ENCODE data around the gene TMEM87B.

Gene TMEM87B

DNA sequence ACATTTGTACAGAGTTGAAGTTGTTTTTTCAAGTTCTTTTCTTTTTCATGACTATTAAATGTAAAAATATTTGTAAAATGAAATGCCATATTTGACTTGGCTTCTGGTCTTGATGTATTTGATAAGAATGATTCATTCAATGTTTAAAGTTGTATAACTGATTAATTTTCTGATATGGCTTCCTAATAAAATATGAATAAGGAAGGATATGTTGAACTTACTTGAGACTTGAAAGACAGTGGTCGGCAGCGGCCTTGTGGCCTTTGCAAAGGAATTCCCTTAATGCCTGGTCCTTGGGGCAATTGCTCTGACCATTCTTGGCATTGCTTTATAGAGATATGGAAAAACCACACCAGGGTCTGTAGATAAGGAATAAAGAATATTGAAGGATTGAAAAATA, 25.9 kb upstream of the TMEM87B start:
- DNase-seq: no peak
- Histone ChIP-seq H3K23ac (ENCODE audit: low read length) (no peak overlapping the region), H3K4me2 (ENCODE audit: low read length) (no peak overlapping the region), H3K27ac (ENCODE audit: low read depth, low read length) (no peak overlapping the region), H2BK5ac (ENCODE audit: low read length) (no peak overlapping the region), H4K8ac (ENCODE audit: low read depth, low read length) (no peak overlapping the region), H2BK120ac (ENCODE audit: low read depth, low read length) (no peak overlapping the region), H3K36me3 (ENCODE audit: control insufficient read depth, insufficient read depth, low read length) (no peaks in the 10 kb centered on the region), H3K4me1 (ENCODE audit: control insufficient read depth, low read depth, low read length) (peaks cover 5% of the 10 kb centered on the region), H4K5ac (ENCODE audit: low read length) (no peak overlapping the region), H3K56ac (ENCODE audit: low read length) (no peak overlapping the region), H2BK15ac (replicated peaks; ENCODE audit: low read depth) (no peak overlapping the region), H3K79me2 (ENCODE audit: control insufficient read depth, insufficient read depth, low read length) (no peaks in the 10 kb centered on the region), H2AK5ac (ENCODE audit: low read length) (no peak overlapping the region), H3K79me1 (ENCODE audit: low read length) (no peaks in the 10 kb centered on the region), H3K4ac (ENCODE audit: low read depth, low read length) (no peak overlapping the region), H3K4me3 (ENCODE audit: low read length) (no peak overlapping the region), H3K27me3 (ENCODE audit: insufficient read depth, low read length, poor library complexity) (no peaks in the 10 kb centered on the region), H3K18ac (ENCODE audit: low read length) (no peak overlapping the region), H3K9ac (ENCODE audit: low read length) (no peak overlapping the region)
- WGBS (ENCODE audit: extremely low coverage, insufficient coverage, low lambda C conversion rate): no CpG with 5 or more reads among the region's 2 CpGs

DNA sequence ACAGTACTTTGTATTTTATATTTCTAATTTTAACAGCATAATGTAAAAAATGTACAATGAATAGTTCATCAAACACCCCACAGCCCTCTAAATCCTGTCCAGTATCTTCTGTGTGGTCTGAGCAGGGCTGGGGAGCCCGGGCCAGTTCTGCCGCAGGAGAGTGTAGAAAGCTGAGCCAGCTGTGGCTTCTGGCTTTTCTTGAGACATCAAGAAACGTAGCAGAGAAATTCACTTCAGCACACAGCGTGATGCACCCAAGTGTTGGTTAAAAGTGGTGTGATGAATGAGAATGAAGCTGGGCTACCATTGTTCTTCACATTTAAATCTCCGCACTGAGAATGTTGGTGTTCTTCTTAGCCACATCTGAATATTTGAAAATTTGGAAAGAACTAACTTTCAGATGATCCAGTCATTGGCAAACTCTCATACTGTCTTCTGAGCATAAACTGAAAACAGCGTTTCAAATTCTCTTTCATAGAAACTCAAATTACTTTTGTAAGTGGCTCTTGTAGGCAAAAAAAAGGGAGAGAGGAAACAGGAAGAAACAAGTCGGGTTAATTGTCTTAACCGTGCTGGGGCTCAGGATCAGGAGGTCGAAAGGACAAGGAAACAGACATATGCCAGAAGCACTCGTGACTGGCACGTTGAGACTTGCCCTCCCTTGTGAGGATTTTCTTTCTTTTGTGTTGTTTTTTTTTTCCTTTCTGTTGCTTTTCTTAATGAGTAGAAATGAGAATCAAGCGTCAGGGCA, 23.4 kb upstream of the TMEM87B start:
- Histone ChIP-seq H3K56ac (ENCODE audit: low read length) (peak overlapping the region; percentile 66), H2BK5ac (ENCODE audit: low read length) (peak overlapping the region; percentile 37), H4K5ac (ENCODE audit: low read length) (no peak overlapping the region), H4K8ac (ENCODE audit: low read depth, low read length) (no peak overlapping the region), H3K23ac (ENCODE audit: low read length) (no peak overlapping the region), H3K36me3 (ENCODE audit: control insufficient read depth, insufficient read depth, low read length) (no peaks in the 10 kb centered on the region), H3K79me2 (ENCODE audit: control insufficient read depth, insufficient read depth, low read length) (no peaks in the 10 kb centered on the region), H3K4me3 (ENCODE audit: low read length) (no peak overlapping the region), H3K18ac (ENCODE audit: low read length) (peak overlapping the region; percentile 94), H3K9ac (ENCODE audit: low read length) (peak overlapping the region; percentile 30), H2BK120ac (ENCODE audit: low read depth, low read length) (peak overlapping the region; percentile 92), H2BK15ac (replicated peaks; ENCODE audit: low read depth) (peak overlapping the region; percentile 76), H3K4me2 (ENCODE audit: low read length) (no peak overlapping the region), H3K4ac (ENCODE audit: low read depth, low read length) (peak overlapping the region; percentile 81), H3K27ac (ENCODE audit: low read depth, low read length) (peak overlapping the region; percentile 88), H2AK5ac (ENCODE audit: low read length) (no peak overlapping the region), H3K79me1 (ENCODE audit: low read length) (no peaks in the 10 kb centered on the region), H3K4me1 (ENCODE audit: control insufficient read depth, low read depth, low read length) (peaks cover 5% of the 10 kb centered on the region), H3K27me3 (ENCODE audit: insufficient read depth, low read length, poor library complexity) (no peaks in the 10 kb centered on the region)
- WGBS (ENCODE audit: extremely low coverage, insufficient coverage, low lambda C conversion rate): no CpG with 5 or more reads among the region's 12 CpGs
- peak; percentile 70 for DNase-seq

DNA sequence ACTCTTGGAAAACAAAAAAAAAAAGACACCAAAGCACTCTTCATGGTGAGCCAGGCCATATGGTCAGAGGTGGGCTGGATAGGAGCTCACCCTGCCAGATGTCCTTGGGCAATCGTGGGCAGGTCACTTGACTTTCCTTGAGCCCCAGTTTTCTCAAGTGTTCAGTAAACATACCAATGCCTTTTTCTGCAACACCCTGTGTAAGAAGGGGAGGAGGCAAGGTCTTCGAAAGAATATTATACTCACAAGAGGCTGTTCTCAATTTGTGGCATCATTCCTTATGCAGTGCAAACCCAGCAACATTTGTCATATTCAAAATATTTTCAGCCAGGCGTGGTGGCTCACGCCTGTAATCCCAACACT, 22.9 kb upstream of the TMEM87B start:
- Histone ChIP-seq H3K27me3 (ENCODE audit: insufficient read depth, low read length, poor library complexity) (no peaks in the 10 kb centered on the region), H4K5ac (ENCODE audit: low read length) (no peak overlapping the region), H2BK120ac (ENCODE audit: low read depth, low read length) (peak overlapping the region; percentile 92), H3K56ac (ENCODE audit: low read length) (peak overlapping the region; percentile 65), H3K9ac (ENCODE audit: low read length) (peak overlapping the region; percentile 30), H3K79me1 (ENCODE audit: low read length) (no peaks in the 10 kb centered on the region), H3K79me2 (ENCODE audit: control insufficient read depth, insufficient read depth, low read length) (no peaks in the 10 kb centered on the region), H3K36me3 (ENCODE audit: control insufficient read depth, insufficient read depth, low read length) (no peaks in the 10 kb centered on the region), H3K27ac (ENCODE audit: low read depth, low read length) (peak overlapping the region; percentile 75), H2BK15ac (replicated peaks; ENCODE audit: low read depth) (peak overlapping the region; percentile 76), H3K4me2 (ENCODE audit: low read length) (no peak overlapping the region), H3K23ac (ENCODE audit: low read length) (no peak overlapping the region), H3K4me1 (ENCODE audit: control insufficient read depth, low read depth, low read length) (peaks cover 5% of the 10 kb centered on the region), H2BK5ac (ENCODE audit: low read length) (peak overlapping the region; percentile 7), H3K4me3 (ENCODE audit: low read length) (no peak overlapping the region), H3K18ac (ENCODE audit: low read length) (peak overlapping the region; percentile 90), H2AK5ac (ENCODE audit: low read length) (no peak overlapping the region), H4K8ac (ENCODE audit: low read depth, low read length) (no peak overlapping the region), H3K4ac (ENCODE audit: low read depth, low read length) (peak overlapping the region; percentile 79)
- DNase-seq: no peak
- WGBS (ENCODE audit: extremely low coverage, insufficient coverage, low lambda C conversion rate): no CpG with 5 or more reads among the region's 4 CpGs

- Histone ChIP-seq H3K23ac (ENCODE audit: low read length) (no peak overlapping the region), H4K8ac (ENCODE audit: low read depth, low read length) (no peak overlapping the region), H3K4me3 (ENCODE audit: low read length) (no peak overlapping the region), H3K4ac (ENCODE audit: low read depth, low read length) (peak overlapping the region; percentile 79), H3K79me1 (ENCODE audit: low read length) (no peaks in the 10 kb centered on the region), H3K36me3 (ENCODE audit: control insufficient read depth, insufficient read depth, low read length) (no peaks in the 10 kb centered on the region), H3K27me3 (ENCODE audit: insufficient read depth, low read length, poor library complexity) (no peaks in the 10 kb centered on the region), H3K18ac (ENCODE audit: low read length) (peak overlapping the region; percentile 90), H3K9ac (ENCODE audit: low read length) (no peak overlapping the region), H2BK5ac (ENCODE audit: low read length) (peak overlapping the region; percentile 43), H2BK120ac (ENCODE audit: low read depth, low read length) (peak overlapping the region; percentile 11), H3K56ac (ENCODE audit: low read length) (peak overlapping the region; percentile 30), H3K79me2 (ENCODE audit: control insufficient read depth, insufficient read depth, low read length) (no peaks in the 10 kb centered on the region), H3K27ac (ENCODE audit: low read depth, low read length) (no peak overlapping the region), H3K4me2 (ENCODE audit: low read length) (no peak overlapping the region), H3K4me1 (ENCODE audit: control insufficient read depth, low read depth, low read length) (peaks cover 5% of the 10 kb centered on the region), H4K5ac (ENCODE audit: low read length) (no peak overlapping the region), H2BK15ac (replicated peaks; ENCODE audit: low read depth) (no peak overlapping the region), H2AK5ac (ENCODE audit: low read length) (peak overlapping the region; percentile 87)
- DNase-seq: no peak
- WGBS (ENCODE audit: extremely low coverage, insufficient coverage, low lambda C conversion rate): no CpG with 5 or more reads among the region's 4 CpGs
Measured at GRCh38 chr2:112032689-112033465, 22.2 kb upstream of the TMEM87B start.

DNA sequence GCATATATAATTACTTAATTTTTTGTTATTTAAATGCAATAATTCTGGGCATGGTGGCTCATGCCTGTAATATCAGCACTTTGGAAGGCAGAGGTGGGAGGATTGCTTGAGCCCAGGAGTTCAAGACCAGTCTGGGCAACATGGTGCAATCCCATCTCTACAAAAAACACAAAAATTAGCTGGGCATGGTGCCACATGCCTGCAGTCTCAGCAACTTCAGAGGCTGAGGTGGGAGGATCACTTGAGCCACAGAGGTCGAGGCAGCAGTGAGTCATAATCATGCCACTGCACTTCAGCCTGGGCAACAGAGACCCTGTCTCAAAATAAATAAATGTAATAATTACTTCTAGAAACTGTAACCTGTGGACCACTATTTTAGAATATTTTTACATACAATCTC, 21.5 kb upstream of the TMEM87B start:
- H2BK15ac ChIP-seq (replicated peaks; ENCODE audit: low read depth): no peak overlapping the region
- H3K9ac ChIP-seq (ENCODE audit: low read length): no peak overlapping the region
- WGBS (ENCODE audit: extremely low coverage, insufficient coverage, low lambda C conversion rate): no CpG with 5 or more reads among the region's 1 CpG
- H3K36me3 ChIP-seq (ENCODE audit: control insufficient read depth, insufficient read depth, low read length): no peaks in the 10 kb centered on the region
- H3K4me2 ChIP-seq (ENCODE audit: low read length): no peak overlapping the region
- no peaks in the 10 kb centered on the region for H3K27me3 ChIP-seq (ENCODE audit: insufficient read depth, low read length, poor library complexity)
- no peak overlapping the region for H4K8ac ChIP-seq (ENCODE audit: low read depth, low read length)
- no peaks in the 10 kb centered on the region for H3K79me1 ChIP-seq (ENCODE audit: low read length)
- H3K4me3 ChIP-seq (ENCODE audit: low read length): no peak overlapping the region
- no peak overlapping the region for H2BK5ac ChIP-seq (ENCODE audit: low read length)
- no peak overlapping the region for H2AK5ac ChIP-seq (ENCODE audit: low read length)
- no peak overlapping the region for H3K4ac ChIP-seq (ENCODE audit: low read depth, low read length)
- H3K18ac ChIP-seq (ENCODE audit: low read length): no peak overlapping the region
- no peak for DNase-seq
- H3K4me1 ChIP-seq (ENCODE audit: control insufficient read depth, low read depth, low read length): peaks cover 5% of the 10 kb centered on the region
- H3K23ac ChIP-seq (ENCODE audit: low read length): no peak overlapping the region
- H3K27ac ChIP-seq (ENCODE audit: low read depth, low read length): no peak overlapping the region
- no peaks in the 10 kb centered on the region for H3K79me2 ChIP-seq (ENCODE audit: control insufficient read depth, insufficient read depth, low read length)
- H2BK120ac ChIP-seq (ENCODE audit: low read depth, low read length): no peak overlapping the region
- H3K56ac ChIP-seq (ENCODE audit: low read length): no peak overlapping the region
- H4K5ac ChIP-seq (ENCODE audit: low read length): no peak overlapping the region

Measured in mesendoderm (in vitro differentiated cells).